Measurements from ENCODE around the gene TTBK1.

- TF ChIP-seq CTCF (IDR thresholded peaks at IDR 0.05; ENCODE audit: low read depth, low read length) (no peak), EZH2phosphoT487 (IDR thresholded peaks at IDR 0.05; ENCODE audit: low read depth) (no peak)
These were observed 88.2 kb downstream of the TTBK1 start for GRCh38 chr6:43331470-43331869.

All from OCI-LY3 (cell line).